Gastroesophageal sphincter (tissue), 3 donors: ENCODE results near the gene CEP19.

Experiments
- CTCF ChIP-seq, 4 experiments: fragments of 200-600 bp in 2 of 4; fragments of 450-650 bp in 2 of 4; sonication (generic) in 1 of 4; IDR thresholded peaks; one replicate each; pipeline ENCODE4 v1.5.1; 2017 to 2019; ENCODE audit warnings: antibody characterized with exemption in 4 of 4, mild to moderate bottlenecking in 2 of 4, moderate library complexity in 2 of 4
- POLR2A ChIP-seq, 2 donors: fragments of 450-650 bp; IDR thresholded peaks; one replicate each; pipeline ENCODE4 v1.6.1; 2017; ENCODE audit warnings: antibody characterized with exemption in 2 of 2, mild to moderate bottlenecking in 2 of 2, moderate library complexity in 1 of 2
- POLR2AphosphoS5 ChIP-seq: sonication (generic); formaldehyde crosslinking; IDR thresholded peaks from one replicate; pipeline ENCODE4 v1.6.1; 2017; ENCODE audit warnings: antibody characterized with exemption

DNA sequence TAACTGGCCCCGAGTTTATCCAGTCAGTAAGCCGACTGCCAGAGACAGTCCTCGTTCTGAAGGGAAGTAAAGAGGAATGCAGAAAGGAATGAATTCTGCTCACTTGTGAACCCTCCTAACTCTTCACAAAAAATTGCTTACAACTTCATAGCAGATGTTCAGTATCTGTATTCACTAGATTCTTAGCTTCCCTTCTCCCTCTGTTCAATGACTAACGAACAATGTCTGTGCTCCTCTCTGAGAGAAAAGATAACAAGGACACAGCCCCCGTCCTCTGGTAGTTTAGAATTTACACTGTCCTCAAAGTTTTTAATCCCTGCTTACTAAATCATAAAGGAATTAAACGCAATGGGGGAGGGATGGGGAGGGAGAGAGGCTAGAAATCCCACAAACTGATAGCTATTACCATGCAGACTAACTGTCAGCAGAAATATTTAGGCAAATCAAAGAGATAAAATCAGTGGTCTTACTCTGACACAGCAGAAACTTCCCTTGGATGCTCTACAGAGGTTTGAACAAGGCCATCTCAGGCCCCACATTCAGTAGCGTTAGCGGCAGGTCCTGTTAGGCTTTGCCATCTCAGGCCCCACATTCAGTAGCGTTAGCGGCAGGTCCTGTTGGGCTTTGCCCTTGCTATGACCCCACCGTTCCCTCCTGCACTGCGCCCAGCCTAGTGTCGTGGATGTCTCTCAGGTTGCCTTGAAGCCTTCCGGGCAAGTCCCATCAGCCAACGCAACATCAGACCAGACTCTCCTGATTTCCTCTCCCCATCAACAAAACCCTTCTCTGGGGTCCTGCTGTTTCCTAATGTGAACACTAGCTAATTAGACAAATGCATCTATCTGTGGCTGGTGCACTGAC is 49.1 kb downstream of the CEP19 start:
- TF ChIP-seq POLR2A (IDR thresholded peaks at IDR 0.05) (no peak), CTCF (IDR thresholded peaks at IDR 0.05) (no peak), POLR2AphosphoS5 (no peak)
